ENCODE results near the gene PLEKHG1. TPM values are rescaled to one million over a fixed set of nuclear protein-coding genes. Genes with fewer than 3 reads are reported as not detected.

PLEKHG1 gene
- polyA plus RNA-seq, 1 donor from 2014 or later = 2.6 TPM

- Histone ChIP-seq H4K20me1 (ENCODE audit: insufficient read depth) (no peaks in the 10 kb centered on the region), H3K79me2 (replicated peaks; ENCODE audit: insufficient read depth, low read length) (no peaks in the 10 kb centered on the region), H3K9ac (ENCODE audit: low read length) (no peak overlapping the region), H2AFZ (ENCODE audit: low read depth, low read length) (no peak overlapping the region), H3K27me3 (ENCODE audit: insufficient read depth, low read depth, low read length) (no peaks in the 10 kb centered on the region), H3K36me3 (ENCODE audit: insufficient read depth, low read length) (no peaks in the 10 kb centered on the region), H3K27ac (ENCODE audit: low read length) (no peak overlapping the region), H3K4me2 (ENCODE audit: low read length) (no peak overlapping the region), H3K4me3 (ENCODE audit: low read length) (no peak overlapping the region), H3F3A (ENCODE audit: insufficient read depth, low read length, poor library complexity, severe bottlenecking) (no peaks in the 10 kb centered on the region), H3K9me2 (ENCODE audit: insufficient read depth, low read length) (no peaks in the 10 kb centered on the region), H3K9me3 (ENCODE audit: low read length) (no peaks in the 10 kb centered on the region)
- TF ChIP-seq EP300 (conservative IDR thresholded peaks at IDR 0.05; ENCODE audit: poor library complexity, severe bottlenecking) (no peak), REST (IDR thresholded peaks at IDR 0.05; ENCODE audit: borderline replicate concordance) (no peak), EZH2 (IDR thresholded peaks at IDR 0.05; ENCODE audit: borderline replicate concordance, insufficient read depth, low read length, poor library complexity, severe bottlenecking) (no peak), CTCF (IDR thresholded peaks at IDR 0.05; ENCODE audit: poor library complexity, severe bottlenecking) (no peak), RAD21 (conservative IDR thresholded peaks at IDR 0.05) (no peak), SMC3 (conservative IDR thresholded peaks at IDR 0.05; ENCODE audit: poor library complexity) (no peak), TAF1 (IDR thresholded peaks at IDR 0.05; ENCODE audit: low read depth) (no peak)
These were observed 7.2 kb upstream of the PLEKHG1 start for GRCh38 chr6:150592377-150592995.

- Histone ChIP-seq H3K36me3 (ENCODE audit: insufficient read depth, low read length) (no peaks in the 10 kb centered on the region), H3K4me3 (ENCODE audit: low read length) (no peak overlapping the region), H3F3A (ENCODE audit: insufficient read depth, low read length, poor library complexity, severe bottlenecking) (no peaks in the 10 kb centered on the region), H3K9ac (ENCODE audit: low read length) (no peak overlapping the region), H2AFZ (ENCODE audit: low read depth, low read length) (no peak overlapping the region), H3K9me3 (ENCODE audit: low read length) (no peaks in the 10 kb centered on the region), H3K4me2 (ENCODE audit: low read length) (no peak overlapping the region), H3K27me3 (ENCODE audit: insufficient read depth, low read depth, low read length) (no peaks in the 10 kb centered on the region), H3K9me2 (ENCODE audit: insufficient read depth, low read length) (no peaks in the 10 kb centered on the region), H3K79me2 (replicated peaks; ENCODE audit: insufficient read depth, low read length) (no peaks in the 10 kb centered on the region), H3K27ac (ENCODE audit: low read length) (no peak overlapping the region), H4K20me1 (ENCODE audit: insufficient read depth) (no peaks in the 10 kb centered on the region)
- TF ChIP-seq MXI1 (conservative IDR thresholded peaks at IDR 0.05; ENCODE audit: poor library complexity, severe bottlenecking) = no peak
- TF ChIP-seq SMC3 (conservative IDR thresholded peaks at IDR 0.05; ENCODE audit: poor library complexity) = no peak
- TF ChIP-seq REST (IDR thresholded peaks at IDR 0.05; ENCODE audit: borderline replicate concordance) = no peak
These were observed 6.6 kb upstream of the PLEKHG1 start for GRCh38 chr6:150593119-150593518.

All from neural cell (in vitro differentiated cells).